OCI-M2 (cell line): Measurements from ENCODE around the gene ACER3.
A peak's percentile ranks its signal among the peaks of the same experiment; 100 is the strongest.
"Not testable (repeated sequence)": the region's sequence is repeated elsewhere in the genome, so short reads cannot be mapped to it uniquely, and the experiment has no call there.

Experiments
- DNase-seq: peaks from one replicate; lab custom pipeline; 2025; ENCODE audit not compliant: unreplicated experiment; lab: John Stamatoyannopoulos, UW

The ACER3 gene

DNA sequence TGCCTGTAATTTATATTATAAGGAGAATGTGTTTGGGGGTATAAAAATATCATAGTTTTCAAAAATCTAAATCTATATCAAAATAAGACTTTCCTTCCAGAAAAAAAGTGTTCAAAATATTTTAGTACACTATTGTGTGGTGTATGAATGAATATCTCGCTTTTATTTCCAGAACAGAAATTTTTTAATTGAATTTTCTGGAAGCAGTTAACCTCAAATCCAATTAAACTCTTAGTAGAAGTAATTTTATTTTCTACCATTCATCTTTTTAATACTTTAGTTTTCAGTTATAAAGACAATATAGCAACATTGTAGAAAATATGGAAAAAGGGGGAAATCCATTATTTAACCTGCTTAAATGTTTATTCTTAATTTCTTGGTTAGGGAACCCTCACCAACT is 58.7 kb downstream of the ACER3 start:
- no peak for DNase-seq

DNA sequence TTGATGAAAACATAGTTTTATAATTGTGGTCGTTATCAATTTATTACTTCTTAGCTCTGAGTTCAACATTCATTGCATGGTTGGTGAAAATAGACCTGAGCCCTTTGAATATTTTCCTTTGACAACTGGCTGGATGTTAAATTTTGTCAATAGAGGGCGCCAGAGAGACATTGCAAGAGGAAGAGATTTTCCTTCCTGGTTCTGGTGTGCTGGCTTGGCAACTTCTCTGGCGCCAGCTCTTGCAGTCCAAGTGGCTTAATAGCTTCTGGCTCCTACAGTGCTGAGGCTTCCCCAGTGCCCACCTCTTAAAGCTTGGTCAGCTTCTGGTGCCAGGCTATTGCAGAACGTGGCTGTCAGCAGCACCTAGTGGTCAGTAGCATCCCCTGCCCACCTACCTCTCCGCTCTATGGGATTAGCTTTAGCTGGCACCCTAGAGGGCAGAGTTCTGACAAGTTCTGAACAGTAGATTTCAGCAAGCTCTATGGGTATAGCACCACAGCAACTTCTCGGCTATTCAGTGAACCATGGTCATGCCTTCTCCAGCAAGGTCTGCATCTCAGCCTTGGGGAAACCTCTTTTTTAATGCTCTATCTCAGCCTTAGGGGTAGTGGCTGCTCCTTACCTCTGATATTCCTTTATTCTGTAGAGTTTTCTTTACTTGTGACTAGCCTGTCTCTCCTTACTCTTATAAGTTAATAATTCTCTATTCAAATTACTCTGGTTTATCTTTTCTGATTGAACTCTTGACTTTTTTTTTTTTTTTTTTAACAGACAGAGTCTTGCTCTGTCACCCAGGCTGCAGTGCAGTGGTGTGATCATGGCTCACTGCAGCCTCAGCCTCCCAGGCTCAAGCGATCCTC is 59.4 kb downstream of the ACER3 start:
- peak; percentile 9 for DNase-seq

DNA sequence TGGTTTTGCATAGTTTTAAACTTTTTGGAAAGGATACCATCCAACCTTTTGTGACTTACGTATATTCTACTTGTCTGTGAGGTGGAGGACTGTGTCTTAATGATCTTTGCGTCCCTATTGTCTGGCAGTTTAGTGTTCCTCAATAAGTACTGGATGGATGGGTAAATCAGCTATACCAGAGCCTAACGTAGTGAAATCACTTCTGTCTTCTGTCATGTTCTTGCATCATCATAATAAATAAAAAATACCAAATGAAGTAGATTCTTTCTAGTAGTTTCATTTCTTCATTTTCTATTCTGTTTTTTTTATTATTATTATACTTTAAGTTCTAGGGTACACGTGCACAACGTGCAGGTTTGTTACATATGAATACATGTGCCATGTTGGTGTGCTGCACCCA is 66.4 kb downstream of the ACER3 start:
- DNase-seq, result no peak

DNA sequence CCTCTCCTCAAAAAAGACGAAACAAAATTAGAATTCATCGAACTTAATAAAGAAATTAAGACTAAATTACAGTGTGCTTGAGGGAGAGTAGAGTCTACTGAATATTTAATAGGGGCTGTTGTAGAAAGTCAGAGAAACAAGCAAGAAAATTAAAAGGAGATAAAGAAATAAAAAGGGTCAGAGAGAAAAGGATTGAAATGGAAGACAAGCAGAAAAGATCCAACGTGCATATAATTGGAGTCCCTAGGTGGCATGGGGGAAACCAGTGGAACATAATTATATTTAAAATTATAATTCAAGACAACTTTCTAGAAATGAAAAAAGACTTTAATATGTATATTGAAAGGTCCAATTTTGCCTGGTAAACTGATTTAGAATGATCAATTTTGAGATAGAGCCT is 74.3 kb downstream of the ACER3 start:
- no peak for DNase-seq

DNA sequence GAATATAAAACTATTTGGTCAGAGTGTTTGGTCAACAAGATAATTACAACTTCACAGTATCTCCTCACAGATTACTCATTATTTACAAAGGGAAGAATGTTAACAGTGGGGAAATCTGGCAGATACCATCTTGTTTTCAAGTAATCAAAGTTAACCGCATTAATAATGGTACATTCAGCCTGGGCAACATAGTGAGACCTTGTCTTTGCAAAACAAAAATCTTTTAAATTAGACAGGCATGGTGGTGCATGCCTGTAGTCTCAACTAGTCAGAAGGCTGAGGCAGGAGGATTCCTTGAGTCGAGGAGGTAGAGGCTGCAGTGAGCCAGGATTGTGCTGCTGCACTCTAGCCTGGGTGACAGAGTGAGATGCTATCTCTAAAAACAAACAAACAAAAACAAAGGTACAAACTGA is 78.5 kb downstream of the ACER3 start:
- no peak for DNase-seq

DNA sequence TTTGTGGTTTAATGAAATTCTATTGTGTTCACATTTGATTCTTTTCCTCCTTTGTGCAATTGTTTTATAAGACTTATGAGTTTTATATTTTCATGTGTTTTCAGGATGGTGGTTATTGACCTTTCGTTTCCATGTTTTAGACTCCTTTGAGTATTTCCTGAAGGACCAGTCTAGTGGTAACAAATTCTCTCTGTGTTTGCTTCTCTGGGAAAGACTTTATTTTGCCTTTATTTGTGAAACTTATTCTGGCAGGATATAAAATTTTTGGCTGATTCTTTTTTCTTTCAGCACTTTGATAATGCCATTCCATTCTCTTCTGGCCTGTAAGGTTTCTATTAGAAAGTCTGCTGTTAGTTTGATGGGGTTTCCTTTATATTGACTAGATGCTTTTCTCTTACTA is 83.5 kb downstream of the ACER3 start:
- DNase-seq, result no peak

DNA sequence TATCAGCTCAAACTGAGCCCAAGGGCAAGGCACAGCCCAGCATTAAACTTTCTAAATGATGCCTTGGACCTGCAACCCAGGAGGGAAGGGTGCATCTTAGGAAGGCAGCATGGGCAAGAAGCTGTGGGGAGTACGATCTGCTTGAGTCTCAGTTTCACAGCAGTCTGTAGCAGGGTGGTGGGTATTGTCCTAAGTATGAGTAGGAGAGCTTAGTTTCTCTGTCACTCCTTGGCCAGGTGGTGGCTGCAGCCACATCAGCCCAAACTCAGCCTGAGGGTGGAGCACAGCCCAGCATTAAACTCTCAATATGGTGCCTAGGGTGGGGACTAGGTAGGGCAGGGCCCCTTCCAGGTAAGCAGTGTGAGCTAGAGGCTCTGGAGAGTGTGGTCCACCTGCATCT is 85.5 kb downstream of the ACER3 start:
- no peak for DNase-seq

DNA sequence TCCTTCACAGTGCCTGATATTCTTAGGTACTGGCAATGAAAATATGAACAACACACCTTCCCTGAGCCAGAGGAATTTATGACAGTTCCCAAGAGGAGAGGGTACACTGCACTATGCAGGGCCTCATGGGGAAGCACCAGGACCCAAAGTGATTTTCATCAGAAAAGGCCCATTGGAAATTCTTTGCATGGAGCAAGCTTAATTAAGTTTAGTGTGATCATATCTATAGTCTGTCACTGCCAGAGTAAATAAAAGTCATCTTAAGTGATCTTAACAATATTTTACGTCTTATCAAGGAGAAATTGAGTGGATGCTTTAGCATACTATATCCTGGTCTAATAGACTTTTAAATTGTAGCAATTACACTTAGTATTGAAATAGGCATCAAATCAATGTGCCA is 86.5 kb downstream of the ACER3 start:
- DNase-seq, result no peak

DNA sequence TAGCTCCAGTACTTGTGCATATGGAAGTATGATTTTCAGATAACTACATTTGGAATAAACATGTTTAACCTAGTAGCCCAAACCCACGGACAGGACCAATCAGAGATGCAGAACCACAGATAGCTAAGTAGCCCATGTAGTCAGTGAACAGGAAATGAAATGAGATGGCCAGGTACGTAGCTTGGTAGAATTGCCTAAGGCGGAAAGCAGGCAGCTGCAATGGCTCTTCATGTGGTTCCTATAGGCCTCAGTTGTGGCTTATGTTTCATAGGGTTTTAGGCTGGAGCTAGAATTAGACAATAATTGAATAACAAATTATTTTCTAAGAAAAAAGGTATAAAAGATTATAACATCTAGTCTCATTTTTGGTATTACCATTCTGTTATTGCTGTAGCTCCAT is 87.1 kb downstream of the ACER3 start:
- DNase-seq, result no peak

DNA sequence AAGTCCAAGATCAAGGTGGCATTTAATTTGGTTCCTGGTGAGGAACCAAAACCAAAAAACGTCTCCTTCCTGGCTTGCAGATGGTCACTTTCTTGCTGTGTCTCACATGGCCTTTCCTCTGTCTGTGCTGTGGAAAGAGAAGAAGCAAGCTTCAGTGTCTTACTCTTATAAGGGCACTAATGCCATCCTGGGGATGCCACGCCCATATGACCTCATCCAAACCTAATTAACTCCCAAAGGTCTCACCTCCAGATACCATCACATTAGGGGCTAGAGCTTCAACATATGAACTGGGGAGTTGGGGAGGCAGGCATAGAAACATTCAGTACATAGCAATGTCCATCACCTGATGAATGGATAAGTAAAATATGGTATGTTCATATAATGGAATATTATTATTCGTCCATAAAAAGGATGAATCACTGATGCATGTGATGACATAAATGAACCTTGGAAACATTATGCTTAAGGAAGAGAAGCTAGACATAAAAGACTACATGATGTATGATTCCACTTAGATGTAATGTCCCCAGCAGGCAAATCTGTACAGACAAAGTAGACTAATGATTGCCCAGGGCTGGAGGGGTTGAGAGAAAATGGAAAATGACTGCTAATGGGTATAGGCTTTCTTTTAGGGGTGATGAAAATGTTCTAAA is 94.9 kb downstream of the ACER3 start:
- no peak for DNase-seq

DNA sequence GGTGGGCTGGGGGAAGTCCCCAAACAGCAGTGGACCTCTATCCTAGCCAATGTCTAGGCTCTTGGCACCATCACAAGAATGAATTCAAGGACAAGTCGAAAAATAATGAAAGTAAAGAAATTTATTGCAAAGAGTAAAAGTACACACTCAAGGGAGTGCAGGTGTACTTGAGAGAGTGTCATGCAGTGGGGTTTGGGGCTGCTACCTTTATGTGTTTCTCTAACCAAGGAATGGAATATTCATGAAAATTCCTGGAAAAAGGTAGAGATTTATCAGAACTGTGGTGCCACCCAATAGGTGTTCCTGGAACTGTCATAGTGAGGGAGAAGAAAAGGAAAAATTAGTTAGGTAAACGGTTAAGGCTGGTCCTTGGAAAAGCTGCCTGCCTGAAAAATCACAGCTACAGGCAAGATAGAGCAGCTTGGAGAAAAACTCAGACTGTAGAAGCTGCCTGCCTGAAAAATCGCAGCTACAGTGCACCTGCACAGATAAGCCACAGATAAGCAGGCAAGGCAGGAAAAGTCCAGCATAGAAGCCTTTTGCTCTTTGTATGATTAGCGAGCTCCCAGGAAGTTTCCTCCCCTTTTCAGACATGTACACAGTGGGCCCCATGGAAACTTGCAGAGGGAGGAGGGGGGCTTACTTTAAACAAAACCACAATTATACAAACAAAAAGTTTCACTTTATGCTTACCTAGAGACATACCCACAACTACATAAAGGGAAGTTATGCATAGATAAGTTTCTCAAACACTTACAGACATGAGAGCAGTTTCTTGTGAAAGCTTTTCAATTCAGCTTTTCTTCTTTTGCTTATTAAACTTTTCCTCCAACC is 102.1 kb downstream of the ACER3 start:
- no peak for DNase-seq

DNA sequence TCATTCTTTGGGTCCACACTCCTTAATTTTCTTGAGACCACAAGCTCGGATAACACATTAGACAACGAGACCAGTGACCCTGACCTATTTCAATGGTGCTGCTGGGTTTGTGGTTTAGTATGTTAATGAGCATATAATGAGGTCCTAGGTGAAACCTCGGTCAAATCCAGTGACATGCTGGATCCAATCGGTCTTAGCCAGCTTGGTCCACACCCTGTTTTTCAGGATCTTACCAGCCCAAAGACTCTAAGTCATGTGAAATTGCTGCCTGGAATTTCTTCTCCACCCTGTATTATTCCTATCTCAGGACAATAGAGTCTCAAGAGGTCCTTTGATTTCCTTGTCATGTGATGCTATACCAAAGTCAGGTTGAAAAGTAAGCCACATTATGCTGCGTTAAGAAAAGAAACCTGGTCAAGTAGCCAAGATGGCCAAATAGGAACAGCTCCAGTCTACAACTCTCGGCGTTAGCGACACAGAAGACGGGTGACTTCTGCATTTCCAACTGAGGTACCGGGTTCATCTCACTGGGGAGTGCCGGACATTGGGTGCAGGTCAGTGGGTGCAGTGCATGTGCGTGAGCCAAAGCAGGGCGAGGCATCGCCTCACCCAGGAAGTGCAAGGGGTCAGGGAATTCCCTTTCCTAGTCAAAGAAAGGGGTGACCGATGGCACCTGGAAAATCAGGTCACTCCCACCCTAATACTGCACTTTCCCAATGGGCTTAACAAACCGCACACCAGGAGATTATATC is 102.9 kb downstream of the ACER3 start:
- DNase-seq, result not testable (repeated sequence)

DNA sequence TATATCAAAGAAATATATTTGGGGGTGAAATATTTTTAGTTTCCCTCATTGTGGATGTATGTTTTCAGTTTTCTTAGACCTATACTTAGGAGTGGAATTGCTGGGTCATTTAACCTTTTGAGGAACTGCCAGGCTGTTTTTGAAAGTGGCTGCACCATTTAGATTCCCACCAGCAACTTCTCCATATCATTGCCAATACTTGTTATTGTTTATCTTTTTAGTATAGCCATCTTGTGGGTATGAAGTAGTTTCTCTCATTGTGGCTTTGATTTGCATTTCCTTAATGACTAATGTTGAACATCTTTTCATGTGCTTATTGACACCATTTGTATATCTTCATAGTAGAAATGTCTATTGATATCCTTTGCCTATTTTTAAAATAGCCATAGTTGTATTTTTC is 111.3 kb downstream of the ACER3 start:
- no peak for DNase-seq

DNA sequence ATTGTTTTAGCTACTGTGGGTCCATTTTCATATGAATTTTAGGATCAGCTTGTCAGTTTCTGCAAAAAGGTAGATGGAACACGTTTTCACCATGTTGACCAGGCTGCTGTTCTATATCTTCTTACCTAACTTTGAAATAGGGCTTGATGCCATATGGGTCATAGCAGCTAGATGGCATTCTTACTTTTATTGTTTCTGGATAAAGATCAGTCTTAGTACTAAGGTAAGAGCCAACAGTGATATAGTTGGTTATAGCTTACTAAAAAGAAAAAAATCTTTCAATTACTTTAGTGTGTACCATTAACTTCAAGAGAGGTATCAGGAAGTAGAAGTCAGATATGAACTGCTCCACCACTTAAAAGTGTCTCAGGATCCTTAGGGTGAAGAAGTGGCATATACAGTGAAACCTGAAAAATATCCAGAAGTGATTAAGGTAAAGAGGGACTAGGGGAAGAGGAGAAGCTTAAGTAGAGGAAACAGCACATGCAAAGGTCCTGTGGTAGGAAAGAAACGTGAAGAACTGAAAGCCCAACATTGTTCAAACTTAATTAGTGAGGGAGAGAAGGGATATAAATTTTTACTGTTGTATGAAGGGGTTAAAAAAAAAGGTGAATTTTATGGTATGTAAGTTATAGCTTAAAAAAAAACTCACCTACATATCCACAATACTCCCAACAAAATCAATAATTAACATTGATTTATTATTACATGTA is 113.6 kb downstream of the ACER3 start:
- DNase-seq, result no peak

DNA sequence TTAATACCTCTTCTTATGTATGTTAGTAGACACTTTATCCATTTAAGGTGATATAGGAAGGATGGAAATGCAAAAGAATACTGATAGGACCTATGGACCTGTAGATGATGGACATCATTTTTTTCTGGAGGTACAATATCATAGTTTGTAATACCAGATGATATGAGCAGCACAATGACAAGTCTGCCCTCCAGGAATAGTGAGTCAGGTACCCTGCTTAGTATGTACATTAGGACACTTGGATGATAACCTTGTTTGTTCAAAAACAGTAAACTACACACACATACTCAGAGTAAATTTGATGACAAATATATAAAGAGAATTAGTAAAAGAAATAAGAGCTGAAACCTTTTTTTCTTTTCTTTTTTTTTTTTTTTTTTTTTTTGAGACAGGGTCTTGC is 114.8 kb downstream of the ACER3 start:
- no peak for DNase-seq

DNA sequence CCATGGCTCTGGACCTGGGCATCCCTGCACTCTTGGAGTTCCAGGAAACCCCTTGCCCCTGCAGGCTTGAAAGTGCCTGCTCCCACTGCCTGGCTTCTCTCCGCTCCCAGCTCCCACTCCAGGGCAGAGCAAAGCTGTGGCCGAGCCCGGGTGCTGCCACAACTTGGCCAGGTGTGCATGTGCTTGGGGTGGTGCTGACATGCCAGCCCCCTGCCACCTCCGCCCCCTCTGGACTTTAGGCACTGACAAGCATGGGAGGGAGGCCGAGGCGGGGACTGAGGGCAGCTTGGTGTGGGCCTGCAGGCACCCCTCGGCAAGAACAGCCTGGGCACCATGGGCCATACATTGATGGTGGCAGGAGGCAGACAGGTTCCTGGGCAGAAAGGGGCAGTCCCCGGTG is 117.1 kb downstream of the ACER3 start:
- no peak for DNase-seq

DNA sequence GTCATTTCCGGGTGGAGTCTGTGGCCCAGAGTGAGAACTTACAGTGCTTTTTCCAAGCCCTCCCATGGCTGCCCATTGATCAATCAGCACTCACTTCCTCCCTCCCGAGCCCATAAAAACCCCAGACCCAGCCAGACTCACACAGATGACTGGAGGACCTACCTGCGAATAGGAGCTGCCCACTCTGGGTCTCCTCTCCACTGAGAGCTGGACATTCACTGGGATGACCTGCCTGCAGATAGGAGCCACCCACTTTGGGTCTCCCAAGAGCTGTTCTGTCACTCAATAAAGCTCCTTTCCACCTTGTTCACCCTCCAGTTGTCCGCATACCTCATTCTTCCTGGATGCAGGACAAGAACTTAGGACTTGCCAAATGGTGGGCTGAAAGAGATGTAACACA is 117.5 kb downstream of the ACER3 start:
- DNase-seq, result no peak

DNA sequence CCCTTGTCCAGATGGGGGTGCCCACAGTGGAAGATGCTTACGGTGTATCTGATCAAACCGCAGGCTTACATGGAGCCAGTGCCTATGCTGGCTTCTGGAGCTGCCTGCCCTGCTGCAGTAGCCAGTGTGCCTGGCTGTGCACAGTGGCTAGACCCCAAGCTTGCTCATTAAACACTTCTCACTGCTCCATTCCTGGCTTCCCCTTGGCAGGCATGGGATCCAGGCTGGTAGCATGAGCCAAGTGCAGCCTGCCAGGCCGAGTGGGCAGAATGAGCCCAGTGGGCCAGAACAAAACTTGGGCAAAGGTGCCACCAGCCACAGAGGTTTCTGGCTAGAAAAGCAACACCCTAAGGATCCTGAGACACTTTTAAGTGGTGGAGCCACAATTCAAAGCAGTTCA is 118.1 kb downstream of the ACER3 start:
- no peak for DNase-seq

DNA sequence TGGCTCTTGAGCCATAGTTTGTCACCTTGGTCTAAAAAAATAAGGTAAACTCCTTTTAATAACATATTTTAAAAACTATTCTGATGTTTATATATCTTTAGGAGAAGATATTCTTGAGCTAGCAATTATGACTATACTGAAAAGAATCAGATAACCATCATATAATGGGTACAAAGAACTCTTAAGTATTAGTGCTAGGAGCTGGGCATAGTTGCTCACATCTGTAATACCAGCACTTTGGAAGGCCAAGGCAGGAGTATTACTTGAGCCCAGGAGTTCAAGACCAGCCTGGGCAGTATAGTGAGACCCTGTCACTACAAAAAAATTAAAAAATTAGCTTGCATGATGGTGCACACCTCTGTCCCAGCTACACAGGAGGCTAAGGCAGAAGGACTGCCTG is 119.5 kb downstream of the ACER3 start:
- DNase-seq, result no peak

DNA sequence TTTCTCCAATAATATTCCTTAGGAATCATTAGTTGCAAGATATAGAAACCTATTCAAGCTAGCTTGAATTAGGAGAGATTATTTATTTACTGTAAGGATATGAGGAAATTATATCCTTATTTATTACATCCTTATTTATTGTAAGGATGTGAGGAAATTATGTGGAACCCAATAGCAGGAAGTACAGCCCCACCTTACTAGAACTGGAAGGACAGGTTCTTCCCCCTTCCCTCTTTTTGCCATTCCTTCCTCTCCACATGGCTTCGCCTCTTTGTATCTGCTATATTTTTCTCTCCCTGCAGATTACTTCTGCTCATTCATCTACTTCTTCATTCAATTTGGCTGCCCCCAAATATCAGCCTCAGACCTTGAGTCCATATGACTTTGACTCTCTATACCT is 124.0 kb downstream of the ACER3 start:
- no peak for DNase-seq
